ENCODE data around the gene ZFP37. TPM values are rescaled to one million over a fixed set of nuclear protein-coding genes. Genes with fewer than 3 reads are reported as not detected.
"Not testable (repeated sequence)": the region's sequence is repeated elsewhere in the genome, so short reads cannot be mapped to it uniquely, and the experiment has no call there.

ZFP37 gene
- total RNA-seq, 1 experiment from 2014 or later, result 0.81 TPM

GRCh38 chr9:113088456-113089142 is 32.1 kb upstream of the ZFP37 start:
- CTCF ChIA-PET; H3K4me2 ChIP-seq; H3K4me1 ChIP-seq (replicated peaks; ENCODE audit: insufficient read depth); H3K27ac ChIP-seq; H3F3A ChIP-seq (ENCODE audit: insufficient read depth, low read depth); DNase-seq; POLR2A ChIA-PET (ENCODE audit: unreplicated experiment); H3K36me3 ChIP-seq (ENCODE audit: low read depth); H3K27me3 ChIP-seq (ENCODE audit: insufficient read depth, low read depth); H4K20me1 ChIP-seq (ENCODE audit: insufficient read depth); intact Hi-C loops (cut with micrococcal nuclease; ENCODE audit: unreplicated experiment); BruUV-seq (replicated peaks); H3K9me2 ChIP-seq (ENCODE audit: insufficient read depth); H2AFZ ChIP-seq; H3K4me3 ChIP-seq; H3K79me2 ChIP-seq (ENCODE audit: low read depth); H3K9me3 ChIP-seq (ENCODE audit: insufficient read depth, low read depth): not testable (repeated sequence)

GRCh38 chr9:113062932-113063310 is 6.4 kb upstream of the ZFP37 start:
- not testable (repeated sequence) for H3K36me3 ChIP-seq (ENCODE audit: low read depth)

GRCh38 chr9:113062256-113062931 is 5.9 kb upstream of the ZFP37 start:
- BruUV-seq (replicated peaks); POLR2A ChIA-PET (ENCODE audit: unreplicated experiment); CTCF ChIA-PET; H3K4me2 ChIP-seq; H3K9me2 ChIP-seq (ENCODE audit: insufficient read depth); H3F3A ChIP-seq (ENCODE audit: insufficient read depth, low read depth); H3K27me3 ChIP-seq (ENCODE audit: insufficient read depth, low read depth); H3K4me1 ChIP-seq (replicated peaks; ENCODE audit: insufficient read depth); DNase-seq; H2AFZ ChIP-seq; intact Hi-C loops (cut with micrococcal nuclease; ENCODE audit: unreplicated experiment); H3K9me3 ChIP-seq (ENCODE audit: insufficient read depth, low read depth); H3K4me3 ChIP-seq; H3K36me3 ChIP-seq (ENCODE audit: low read depth); H3K79me2 ChIP-seq (ENCODE audit: low read depth); H3K27ac ChIP-seq; H4K20me1 ChIP-seq (ENCODE audit: insufficient read depth): not testable (repeated sequence)

More at GRCh38 chr9:113062932-113063310, 6.4 kb upstream of the ZFP37 start:
- H3K9me2 ChIP-seq (ENCODE audit: insufficient read depth); intact Hi-C loops (cut with micrococcal nuclease; ENCODE audit: unreplicated experiment); POLR2A ChIA-PET (ENCODE audit: unreplicated experiment); H3K79me2 ChIP-seq (ENCODE audit: low read depth); H3K4me1 ChIP-seq (replicated peaks; ENCODE audit: insufficient read depth); BruUV-seq (replicated peaks); H4K20me1 ChIP-seq (ENCODE audit: insufficient read depth); DNase-seq; H2AFZ ChIP-seq; H3F3A ChIP-seq (ENCODE audit: insufficient read depth, low read depth); H3K4me2 ChIP-seq; H3K27ac ChIP-seq; H3K9me3 ChIP-seq (ENCODE audit: insufficient read depth, low read depth); H3K4me3 ChIP-seq; H3K27me3 ChIP-seq (ENCODE audit: insufficient read depth, low read depth); CTCF ChIA-PET: not testable (repeated sequence)

- H3K9me3 ChIP-seq (ENCODE audit: insufficient read depth, low read depth); H3K27me3 ChIP-seq (ENCODE audit: insufficient read depth, low read depth); CTCF ChIA-PET; DNase-seq; H3K4me1 ChIP-seq (replicated peaks; ENCODE audit: insufficient read depth); POLR2A ChIA-PET (ENCODE audit: unreplicated experiment); H3K9me2 ChIP-seq (ENCODE audit: insufficient read depth); H3K4me3 ChIP-seq; H3K4me2 ChIP-seq; BruUV-seq (replicated peaks); H4K20me1 ChIP-seq (ENCODE audit: insufficient read depth); H3K27ac ChIP-seq; H2AFZ ChIP-seq; H3K36me3 ChIP-seq (ENCODE audit: low read depth); H3K79me2 ChIP-seq (ENCODE audit: low read depth); H3F3A ChIP-seq (ENCODE audit: insufficient read depth, low read depth); intact Hi-C loops (cut with micrococcal nuclease; ENCODE audit: unreplicated experiment): not testable (repeated sequence)
Observed at GRCh38 chr9:113061072-113061850, 4.7 kb upstream of the ZFP37 start.

GRCh38 chr9:113059581-113060284 is 3.2 kb upstream of the ZFP37 start:
- H3K27ac ChIP-seq; POLR2A ChIA-PET (ENCODE audit: unreplicated experiment); H2AFZ ChIP-seq; H3K9me2 ChIP-seq (ENCODE audit: insufficient read depth); H3K4me1 ChIP-seq (replicated peaks; ENCODE audit: insufficient read depth); H3F3A ChIP-seq (ENCODE audit: insufficient read depth, low read depth); H4K20me1 ChIP-seq (ENCODE audit: insufficient read depth); H3K4me2 ChIP-seq; H3K79me2 ChIP-seq (ENCODE audit: low read depth); CTCF ChIA-PET; H3K4me3 ChIP-seq; DNase-seq; H3K36me3 ChIP-seq (ENCODE audit: low read depth); H3K27me3 ChIP-seq (ENCODE audit: insufficient read depth, low read depth); BruUV-seq (replicated peaks); intact Hi-C loops (cut with micrococcal nuclease; ENCODE audit: unreplicated experiment): not testable (repeated sequence)
- peaks cover 10% of the 10 kb centered on the region; the same call in 1 of the 2 replicates for H3K9me3 ChIP-seq (ENCODE audit: insufficient read depth, low read depth)
